HEK293 (cell line): ENCODE measurements around the gene MFSD2A.

Experiments used
- CTCF ChIA-PET: fragments of 350-600 bp; formaldehyde crosslinking; extraction: SDS; loops from one replicate; lab custom pipeline; 2021; ENCODE audit warnings: antibody characterized with exemption; lab: Yijun Ruan, JAX
- POLR2A ChIA-PET: fragments of 300-600 bp; formaldehyde crosslinking; extraction: SDS; loops from one replicate; lab custom pipeline; 2020; ENCODE audit warnings: antibody characterized with exemption, inconsistent platforms; lab: Yijun Ruan, JAX
- H3K27ac ChIP-seq: fragments of 200-500 bp; sonication (Bioruptor generic); 2 replicates; pipeline ENCODE4 v1.5.1; 2014; ENCODE audit warnings: low read depth, low read length, control low read depth, inconsistent platforms; ENCODE audit errors: extremely low read depth
- H3K36me3 ChIP-seq, 2 experiments: fragments of 200-500 bp in 1 of 2; sonication (Bioruptor generic) in 1 of 2; 1 replicate in 1 of 2; 2 replicates in 1 of 2; pipeline ENCODE4 v1.5.1; 2014 to 2017; ENCODE audit warnings: inconsistent platforms in 2 of 2, low read length in 2 of 2; ENCODE audit not compliant: control insufficient read depth in 2 of 2, insufficient read depth in 1 of 2
- H3K4me1 ChIP-seq: fragments of 200-500 bp; sonication (Bioruptor generic); 2 replicates; pipeline ENCODE4 v1.5.1; 2014; ENCODE audit warnings: mild to moderate bottlenecking, low read length, inconsistent platforms; ENCODE audit not compliant: control insufficient read depth, insufficient read depth
- H3K4me3 ChIP-seq: 2 replicates; pipeline ENCODE4 v1.5.1; 2011; ENCODE audit warnings: low read depth, mild to moderate bottlenecking, control low read depth, low read length, moderate library complexity
- H3K9me3 ChIP-seq: fragments of 200-500 bp; sonication (Bioruptor generic); 2 replicates; pipeline ENCODE4 v1.5.1; 2014; ENCODE audit warnings: low read depth, low read length, inconsistent platforms; ENCODE audit not compliant: control insufficient read depth, insufficient read depth
- BCL6B ChIP-seq: fragments of 450-650 bp; formaldehyde crosslinking; IDR thresholded peaks from 2 replicates; pipeline ENCODE4 v1.5.1; 2017; ENCODE audit warnings: missing biosample characterization, missing genetic modification characterization
- INSM2 ChIP-seq: fragments of 450-650 bp; formaldehyde crosslinking; IDR thresholded peaks from 2 replicates; pipeline ENCODE4 v1.5.1; 2016; ENCODE audit warnings: missing biosample characterization, missing genetic modification characterization
- KLF16 ChIP-seq: fragments of 450-650 bp; formaldehyde crosslinking; IDR thresholded peaks from 2 replicates; pipeline ENCODE4 v1.5.1; 2017; ENCODE audit warnings: missing biosample characterization, missing genetic modification characterization
- REST ChIP-seq: fragments of 450-650 bp; formaldehyde crosslinking; IDR thresholded peaks from 2 replicates; pipeline ENCODE4 v1.5.1; 2016; ENCODE audit warnings: missing biosample characterization, missing genetic modification characterization
- ZBTB20 ChIP-seq: fragments of 450-650 bp; formaldehyde crosslinking; IDR thresholded peaks from 2 replicates; pipeline ENCODE4 v1.5.1; 2016; ENCODE audit warnings: missing biosample characterization, missing genetic modification characterization
- ZBTB49 ChIP-seq: fragments of 450-650 bp; formaldehyde crosslinking; IDR thresholded peaks from 2 replicates; pipeline ENCODE4 v1.5.1; 2016; ENCODE audit warnings: missing biosample characterization, missing genetic modification characterization, low read depth
- ZBTB7A ChIP-seq: fragments of 450-650 bp; formaldehyde crosslinking; IDR thresholded peaks from 2 replicates; pipeline ENCODE4 v1.5.1; 2016; ENCODE audit warnings: low read depth, missing biosample characterization, missing genetic modification characterization
- ZFHX2 ChIP-seq: fragments of 450-650 bp; formaldehyde crosslinking; conservative IDR thresholded peaks from 2 replicates; pipeline ENCODE4 v1.5.1; 2016; ENCODE audit warnings: missing biosample characterization, missing genetic modification characterization
- ZNF223 ChIP-seq: fragments of 450-650 bp; formaldehyde crosslinking; IDR thresholded peaks from 2 replicates; pipeline ENCODE4 v1.5.1; 2016; ENCODE audit warnings: missing biosample characterization, missing genetic modification characterization
- ZNF274 ChIP-seq, 2 experiments: fragments of 200-500 bp in 1 of 2; fragments of 450-650 bp in 1 of 2; sonication (Bioruptor generic) in 1 of 2; formaldehyde crosslinking in 1 of 2; IDR thresholded peaks; 2 replicates each; pipeline versions ENCODE4 v1.5.1 to v1.6.1; 2014 to 2016; ENCODE audit warnings: borderline replicate concordance in 1 of 2, inconsistent platforms in 1 of 2, low read length in 1 of 2, missing biosample characterization in 1 of 2, missing genetic modification characterization in 1 of 2
- ZNF354C ChIP-seq: fragments of 450-650 bp; formaldehyde crosslinking; IDR thresholded peaks from 2 replicates; pipeline ENCODE4 v1.5.1; 2016; ENCODE audit warnings: missing biosample characterization, missing genetic modification characterization, low read depth, borderline replicate concordance
- ZNF366 ChIP-seq: fragments of 450-650 bp; formaldehyde crosslinking; conservative IDR thresholded peaks from 2 replicates; pipeline ENCODE4 v1.5.1; 2016; ENCODE audit warnings: missing biosample characterization, missing genetic modification characterization
- ZNF398 ChIP-seq: fragments of 450-650 bp; formaldehyde crosslinking; IDR thresholded peaks from 2 replicates; pipeline ENCODE4 v1.5.1; 2017; ENCODE audit warnings: missing biosample characterization, missing genetic modification characterization
- ZNF580 ChIP-seq: fragments of 450-650 bp; formaldehyde crosslinking; IDR thresholded peaks from 2 replicates; pipeline ENCODE4 v1.5.1; 2016; ENCODE audit warnings: missing biosample characterization, missing genetic modification characterization
- ZNF610 ChIP-seq: fragments of 450-650 bp; formaldehyde crosslinking; IDR thresholded peaks from 2 replicates; pipeline ENCODE4 v1.5.1; 2016; ENCODE audit warnings: missing biosample characterization, missing genetic modification characterization, borderline replicate concordance
- ZNF660 ChIP-seq: fragments of 450-650 bp; IDR thresholded peaks from 2 replicates; pipeline ENCODE4 v1.5.1; 2018; ENCODE audit warnings: missing biosample characterization, mild to moderate bottlenecking, missing genetic modification characterization
- ZNF791 ChIP-seq: fragments of 450-650 bp; formaldehyde crosslinking; IDR thresholded peaks from 2 replicates; pipeline ENCODE4 v1.5.1; 2016; ENCODE audit warnings: missing biosample characterization, missing genetic modification characterization
- ZSCAN5A ChIP-seq: fragments of 450-650 bp; formaldehyde crosslinking; IDR thresholded peaks from 2 replicates; pipeline ENCODE4 v1.5.1; 2016; ENCODE audit warnings: missing biosample characterization, missing genetic modification characterization

The MFSD2A gene

GRCh38 chr1:40014812-40015594 lies 60.1 kb downstream of the MFSD2A start (continued):
- TF ChIP-seq ZBTB49 (tag by site-specific recombination), result no peak
- no peak for TF ChIP-seq ZNF274 (IDR thresholded peaks at IDR 0.05; ENCODE audit: low read length)
- no peak for TF ChIP-seq ZNF274 (tag by site-specific recombination; IDR thresholded peaks at IDR 0.05; ENCODE audit: borderline replicate concordance)
- TF ChIP-seq INSM2 (tag by site-specific recombination), result no peak

GRCh38 chr1:40017951-40018575 lies 63.1 kb downstream of the MFSD2A start:
- Histone ChIP-seq H3K9me3 (no peaks in the 10 kb centered on the region), H3K4me1 (no peaks in the 10 kb centered on the region), H3K36me3 (no peaks in the 10 kb centered on the region), H3K27ac (no peak overlapping the region), H3K4me3 (no peak overlapping the region)
- ChIA-PET CTCF (interaction anchor here (0.7 kb wide), 2 partner anchors 198 to 489 kb away, joined by 4 to 6 read pairs; no protein-coding TSS in a partner anchor), POLR2A (no interaction called here)
- no peak for TF ChIP-seq ZSCAN5A (tag by site-specific recombination)
- TF ChIP-seq KLF16 (tag by site-specific recombination), result no peak
- no peak for TF ChIP-seq ZBTB20 (tag by site-specific recombination)
- no peak for TF ChIP-seq ZNF580 (tag by site-specific recombination)
- TF ChIP-seq ZNF354C, result no peak
- TF ChIP-seq ZNF791 (tag by site-specific recombination), result no peak
- TF ChIP-seq BCL6B (tag by site-specific recombination), result no peak
- TF ChIP-seq ZNF610, result no peak
- no peak for TF ChIP-seq ZNF660 (tag by site-specific recombination)
- TF ChIP-seq ZBTB7A (tag by site-specific recombination), result no peak
- TF ChIP-seq ZNF366 (tag by site-specific recombination), result no peak
- TF ChIP-seq ZNF223 (tag by site-specific recombination), result no peak
- TF ChIP-seq ZFHX2, result no peak
- no peak for TF ChIP-seq ZNF398 (tag by site-specific recombination)
- no peak for TF ChIP-seq REST (tag by site-specific recombination)
